OCI-LY1 (cell line): ENCODE data around the gene LTA.

Experiments
- CTCF ChIP-seq: fragments of 200-600 bp; sonication (generic), shearing (Covaris generic); IDR thresholded peaks from 2 replicates; pipeline ENCODE4 v1.5.1; 2017; ENCODE audit warnings: mild to moderate bottlenecking, antibody characterized with exemption, low read length, moderate library complexity, mixed read lengths
- EZH2 ChIP-seq: fragments of 200-600 bp; sonication (generic), shearing (Covaris generic); IDR thresholded peaks from 2 replicates; pipeline ENCODE4 v1.8.0; 2017; ENCODE audit warnings: borderline replicate concordance, mixed run types, mild to moderate bottlenecking, antibody characterized with exemption, low read length, moderate library complexity, mixed read lengths

- TF ChIP-seq CTCF (no peak), EZH2 (no peak)
Measured at GRCh38 chr6:31546958-31547726, 24.9 kb upstream of the LTA start, which contains the start of gene NFKBIL1.
